Prostate gland (tissue), 2 donors: ENCODE measurements around the gene GPR171. TPM values are rescaled to one million over a fixed set of nuclear protein-coding genes. Genes with fewer than 3 reads are reported as not detected.
"Not testable (repeated sequence)": the region's sequence is repeated elsewhere in the genome, so short reads cannot be mapped to it uniquely, and the experiment has no call there.

Experiments used
- DNase-seq: peaks from one replicate; pipeline ENCODE4 v3.0.0-alpha.2; 2019; ENCODE audit warnings: low spot score
- H3K27ac ChIP-seq, 2 donors: fragments of 200-600 bp; sonication (generic); 2 replicates each; pipeline ENCODE4 v1.5.1; 2017 to 2019
- H3K27me3 ChIP-seq: fragments of 200-600 bp; sonication (generic); replicated peaks from 2 replicates; pipeline ENCODE4 v1.5.1; 2019; ENCODE audit not compliant: insufficient read depth
- H3K36me3 ChIP-seq, 2 donors: fragments of 200-600 bp; sonication (generic); 1 replicate in 1 of 2; 2 replicates in 1 of 2; pipeline versions ENCODE4 v1.5.1 to v1.8.1; 2017 to 2019
- H3K4me1 ChIP-seq: fragments of 200-600 bp; sonication (generic); replicated peaks from 2 replicates; pipeline ENCODE4 v1.5.1; 2019
- H3K4me3 ChIP-seq, 2 donors: fragments of 200-600 bp; sonication (generic); 2 replicates each; pipeline ENCODE4 v1.5.1; 2017 to 2019
- H3K9me3 ChIP-seq: fragments of 200-600 bp; sonication (generic); 2 replicates; pipeline ENCODE4 v1.5.1; 2017
- POLR2A ChIP-seq: fragments of 450-650 bp; IDR thresholded peaks from one replicate; pipeline ENCODE4 v1.6.1; 2016; ENCODE audit warnings: antibody characterized with exemption, mild to moderate bottlenecking
- POLR2AphosphoS5 ChIP-seq: sonication (generic); formaldehyde crosslinking; IDR thresholded peaks from one replicate; pipeline ENCODE4 v1.6.1; 2017; ENCODE audit warnings: antibody characterized with exemption
- WGBS: methylation state at CpG from one replicate; pipeline ENCODE4 v1.1.5; 2018; 5-methylcytosine and 5-hydroxymethylcytosine counted together
- intact Hi-C: fragments of 100-400 bp; cut with DNase I; formaldehyde crosslinking; loops from one replicate; pipeline ENCODE4 v1.14.2; 2022
- total RNA-seq, 2 donors: library from RNA; depleted of rRNA; stranded (reverse); fragments of >200 nt; gene quantifications; one replicate each; pipeline ENCODE4 v1.1.0, GENCODE V29; 2016
- TF ChIP-seq, protein P1 (sequence below), 4 experiments: fragments of 200-600 bp in 2 of 4; fragments of 450-650 bp in 2 of 4; sonication (generic) in 2 of 4; IDR thresholded peaks; 1 replicate in 3 of 4; 2 replicates in 1 of 4; pipeline ENCODE4 v1.5.1; 2016 to 2019; ENCODE audit warnings: antibody characterized with exemption in 4 of 4, mild to moderate bottlenecking in 2 of 4, moderate library complexity in 2 of 4

GPR171 gene
- total RNA-seq, 2 donors from 2014 or later: 0.18 to 0.85 TPM

DNA sequence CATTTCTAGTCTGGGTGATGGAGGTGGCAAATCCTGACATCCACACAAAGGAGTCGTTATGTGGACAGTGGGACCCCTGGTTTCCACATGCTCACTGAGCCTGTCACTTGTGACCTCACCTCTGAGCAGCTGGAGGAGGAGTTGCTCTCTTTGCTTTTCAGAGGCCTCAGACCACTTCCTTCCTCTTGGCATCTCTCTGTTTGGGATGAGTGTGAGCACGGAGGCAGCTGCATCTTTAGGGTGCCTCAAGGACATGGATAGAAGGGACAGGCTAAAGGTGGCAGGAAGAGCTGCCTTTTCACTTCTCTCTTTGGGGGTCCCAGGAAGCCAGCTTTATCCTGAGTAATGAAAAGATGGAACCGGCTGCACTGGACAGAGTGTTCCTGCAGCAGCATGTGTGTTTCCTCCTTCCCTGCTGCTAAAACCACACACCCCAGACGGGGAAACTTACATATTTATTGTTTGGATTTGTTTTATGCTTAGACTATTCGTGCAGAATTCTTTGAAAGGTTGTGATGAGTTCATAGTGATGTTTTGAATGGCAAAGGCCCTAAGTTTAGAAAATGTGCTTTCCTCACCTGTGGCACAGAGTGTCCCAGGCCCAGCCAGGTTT is 31.8 kb downstream of the GPR171 start:
- H3K9me3 ChIP-seq: no peaks in the 10 kb centered on the region
- H3K36me3 ChIP-seq: no peaks in the 10 kb centered on the region
- no peaks in the 10 kb centered on the region for H3K27me3 ChIP-seq
- H3K4me3 ChIP-seq: no peak overlapping the region
- intact Hi-C loops: no loop called here
- TF ChIP-seq, protein P1, sequence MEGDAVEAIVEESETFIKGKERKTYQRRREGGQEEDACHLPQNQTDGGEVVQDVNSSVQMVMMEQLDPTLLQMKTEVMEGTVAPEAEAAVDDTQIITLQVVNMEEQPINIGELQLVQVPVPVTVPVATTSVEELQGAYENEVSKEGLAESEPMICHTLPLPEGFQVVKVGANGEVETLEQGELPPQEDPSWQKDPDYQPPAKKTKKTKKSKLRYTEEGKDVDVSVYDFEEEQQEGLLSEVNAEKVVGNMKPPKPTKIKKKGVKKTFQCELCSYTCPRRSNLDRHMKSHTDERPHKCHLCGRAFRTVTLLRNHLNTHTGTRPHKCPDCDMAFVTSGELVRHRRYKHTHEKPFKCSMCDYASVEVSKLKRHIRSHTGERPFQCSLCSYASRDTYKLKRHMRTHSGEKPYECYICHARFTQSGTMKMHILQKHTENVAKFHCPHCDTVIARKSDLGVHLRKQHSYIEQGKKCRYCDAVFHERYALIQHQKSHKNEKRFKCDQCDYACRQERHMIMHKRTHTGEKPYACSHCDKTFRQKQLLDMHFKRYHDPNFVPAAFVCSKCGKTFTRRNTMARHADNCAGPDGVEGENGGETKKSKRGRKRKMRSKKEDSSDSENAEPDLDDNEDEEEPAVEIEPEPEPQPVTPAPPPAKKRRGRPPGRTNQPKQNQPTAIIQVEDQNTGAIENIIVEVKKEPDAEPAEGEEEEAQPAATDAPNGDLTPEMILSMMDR (IDR thresholded peaks at IDR 0.05): no peak
- DNase-seq: no peak
- WGBS: 36% methylated on average over 5 of the region's 5 CpGs
- no peaks in the 10 kb centered on the region for H3K4me1 ChIP-seq
- H3K27ac ChIP-seq: no peak overlapping the region

DNA sequence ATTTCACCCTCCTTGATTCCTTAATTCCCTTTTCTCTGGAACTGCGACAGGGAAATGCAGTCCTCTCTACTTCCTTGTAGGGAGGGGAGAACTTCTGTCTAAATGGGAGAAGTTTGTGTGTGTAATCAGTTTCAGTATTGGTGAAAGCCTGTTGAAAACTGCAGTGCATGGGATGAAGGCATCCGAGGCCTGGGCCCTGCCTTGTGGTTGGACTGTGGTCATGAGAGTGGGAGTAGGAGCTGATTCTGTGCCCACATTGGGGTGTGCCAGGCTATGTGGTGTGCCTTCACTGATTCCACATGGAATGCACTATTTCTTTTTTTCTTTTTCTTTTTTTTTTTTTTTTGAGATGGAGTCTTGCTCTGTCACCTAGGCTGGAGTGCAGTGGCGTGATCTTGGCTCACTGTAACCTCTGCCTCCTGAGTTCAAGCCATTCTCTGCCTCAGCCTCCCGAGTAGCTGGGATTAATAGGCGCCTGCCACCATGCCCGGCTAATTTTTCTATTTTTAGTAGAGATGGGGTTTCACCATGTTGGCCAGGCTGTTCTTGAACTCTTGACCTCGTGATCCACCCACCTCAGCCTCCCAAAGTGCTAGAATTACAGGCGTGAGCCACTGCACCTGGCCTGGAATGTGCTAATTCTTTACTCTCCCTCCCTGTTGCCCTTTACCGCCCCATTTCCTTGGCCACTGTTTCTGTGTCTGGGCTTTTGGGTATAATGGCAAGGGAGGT is 32.9 kb downstream of the GPR171 start:
- not testable (repeated sequence) for H3K27me3 ChIP-seq, H3K27ac ChIP-seq, H3K4me1 ChIP-seq, H3K36me3 ChIP-seq, DNase-seq, H3K4me3 ChIP-seq, H3K9me3 ChIP-seq
- WGBS: 74% methylated on average over 9 of the region's 9 CpGs
- intact Hi-C loops: loop anchor here (5.0 kb wide), 1 partner anchor 112 kb away; no protein-coding TSS in a partner anchor

DNA sequence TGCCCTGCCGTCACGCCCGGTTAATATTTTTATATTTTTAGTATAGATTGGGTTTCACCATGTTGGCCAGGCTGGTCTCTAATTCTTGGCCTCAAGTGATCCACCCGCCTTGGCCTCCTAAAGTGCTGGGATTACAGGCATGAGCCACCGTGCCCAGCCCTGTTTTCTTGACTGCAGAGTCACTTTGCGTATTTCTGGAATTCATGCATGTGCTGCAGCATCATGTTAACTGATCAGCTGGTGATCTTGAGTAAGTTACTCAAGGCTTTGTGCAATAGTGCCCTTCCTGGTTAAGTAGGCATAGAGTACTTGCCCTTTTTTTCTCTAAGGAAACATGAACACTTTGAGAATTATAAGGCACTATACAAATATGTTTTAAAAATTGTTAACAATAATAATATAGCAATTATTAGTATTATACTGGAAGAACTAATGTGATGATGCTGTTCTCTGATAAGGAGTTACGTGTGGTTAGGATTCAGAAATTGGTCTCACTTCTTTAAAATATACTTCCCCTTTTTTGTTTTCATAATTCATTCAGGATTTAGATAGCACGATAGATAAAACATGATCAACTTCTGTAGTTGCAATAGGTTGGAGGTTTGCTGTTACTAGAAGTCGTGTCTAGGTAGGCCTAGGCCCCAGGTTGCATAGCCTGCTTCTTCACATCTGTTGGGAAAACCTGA is 33.6 kb downstream of the GPR171 start:
- no peak for DNase-seq
- no peaks in the 10 kb centered on the region for H3K27me3 ChIP-seq
- no peak overlapping the region for H3K27ac ChIP-seq
- no peaks in the 10 kb centered on the region for H3K9me3 ChIP-seq
- 93% methylated on average over 9 of the region's 9 CpGs for WGBS
- intact Hi-C loops: loop anchor here (5.0 kb wide), 1 partner anchor 113 kb away; no protein-coding TSS in a partner anchor
- no peak overlapping the region for H3K4me3 ChIP-seq
- TF ChIP-seq POLR2A: no peak
- TF ChIP-seq, protein P1 (IDR thresholded peaks at IDR 0.05): no peak
- TF ChIP-seq POLR2AphosphoS5: no peak
- no peaks in the 10 kb centered on the region for H3K36me3 ChIP-seq
- no peaks in the 10 kb centered on the region for H3K4me1 ChIP-seq

DNA sequence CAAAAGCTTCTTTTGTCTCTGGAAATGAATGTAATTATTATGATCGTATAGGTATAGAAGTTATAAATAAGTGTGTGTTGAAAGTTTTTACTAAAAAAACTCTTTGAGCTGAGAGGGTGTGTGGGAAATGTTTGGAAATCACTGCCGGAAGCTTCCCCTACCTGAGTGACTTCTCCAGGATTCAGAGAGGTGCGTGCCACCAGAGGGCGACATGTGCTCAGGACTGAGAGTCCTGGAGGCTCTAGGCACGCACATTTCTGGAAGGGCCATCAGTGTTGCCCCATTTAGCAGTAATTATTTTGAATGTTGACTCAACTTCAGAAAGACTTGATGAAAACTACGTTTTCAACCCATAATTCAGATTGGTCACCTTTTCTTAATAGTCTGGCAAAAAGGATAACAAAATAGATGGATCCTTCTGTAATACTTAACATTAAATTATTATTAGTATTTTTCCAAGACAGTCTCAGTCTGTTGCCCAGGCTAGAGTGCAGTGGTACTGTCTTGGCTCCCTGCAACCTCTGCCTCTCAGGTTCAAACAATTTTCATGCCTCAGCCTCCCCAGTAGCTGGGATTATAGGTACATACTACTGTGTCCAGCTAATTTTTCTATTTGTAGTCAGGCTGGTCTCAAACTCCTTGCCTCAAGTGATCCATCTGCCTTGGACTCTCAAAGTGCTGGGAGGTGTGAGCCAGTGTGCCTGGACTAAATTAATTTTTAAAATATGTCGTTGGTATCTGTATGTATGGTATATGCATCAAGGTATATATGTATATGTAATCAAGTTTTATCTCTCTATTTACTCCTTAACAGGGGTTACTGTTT is 34.5 kb downstream of the GPR171 start:
- peak; percentile 64 for DNase-seq
- intact Hi-C loops: loop anchor here (5.0 kb wide), 1 partner anchor 114 kb away; no protein-coding TSS in a partner anchor
- Histone ChIP-seq H3K27me3 (no peaks in the 10 kb centered on the region), H3K36me3 (no peaks in the 10 kb centered on the region), H3K4me3 (no peak overlapping the region), H3K9me3 (no peaks in the 10 kb centered on the region), H3K27ac (no peak overlapping the region), H3K4me1 (no peaks in the 10 kb centered on the region)
- TF ChIP-seq, protein P1 (IDR thresholded peaks at IDR 0.05): peak; percentile 62 to 68 (median 64)
- no peak for TF ChIP-seq POLR2A
- WGBS: 25% methylated on average over 7 of the region's 7 CpGs

DNA sequence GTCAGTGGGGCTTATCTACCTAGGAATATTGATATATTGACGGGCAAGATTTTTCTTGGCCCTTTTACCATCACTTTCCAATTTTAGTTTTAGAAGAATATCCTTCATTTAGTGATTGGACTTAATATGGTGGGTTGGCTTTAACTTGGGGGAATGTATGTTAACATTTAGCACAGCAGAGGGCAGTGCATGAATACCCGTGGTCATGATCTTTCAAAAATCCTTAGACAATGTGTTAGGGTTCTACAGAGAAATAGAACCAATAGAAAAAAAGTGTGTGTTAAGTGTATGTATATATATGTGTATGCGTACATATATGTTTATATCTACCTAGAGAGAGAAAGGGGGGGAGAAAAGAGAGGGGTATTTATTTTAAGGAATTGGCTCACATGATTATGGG is 36.9 kb downstream of the GPR171 start:
- DNase-seq: no peak

More for the DNA sequence above, 36.9 kb downstream of the GPR171 start:
- TF ChIP-seq, protein P1 (IDR thresholded peaks at IDR 0.05): no peak
- TF ChIP-seq POLR2AphosphoS5 (no peak), POLR2A (no peak)
- intact Hi-C loops: loop anchor here (5.0 kb wide), 1 partner anchor 116 kb away; no protein-coding TSS in a partner anchor
- Histone ChIP-seq H3K27ac (no peak overlapping the region), H3K9me3 (no peaks in the 10 kb centered on the region), H3K27me3 (no peaks in the 10 kb centered on the region), H3K4me1 (no peaks in the 10 kb centered on the region), H3K4me3 (no peak overlapping the region), H3K36me3 (no peaks in the 10 kb centered on the region)
- WGBS: 90% methylated on average over 3 of the region's 3 CpGs
